Skin of body (tissue), 2 donors: ENCODE results near the gene EEPD1. TPM values are rescaled to one million over a fixed set of nuclear protein-coding genes. Genes with fewer than 3 reads are reported as not detected.
"Not testable (repeated sequence)": the region's sequence is repeated elsewhere in the genome, so short reads cannot be mapped to it uniquely, and the experiment has no call there.

ENCODE experiments used
- DNase-seq: peaks from one replicate; lab custom pipeline; 2025; lab: John Stamatoyannopoulos, UW
- total RNA-seq: library from RNA; depleted of rRNA; stranded (reverse); fragments of >200 nt; gene quantifications from one replicate; pipeline ENCODE4 v1.2.3, GENCODE V29; 2014

EEPD1 gene
- 12.2 TPM for total RNA-seq

DNA sequence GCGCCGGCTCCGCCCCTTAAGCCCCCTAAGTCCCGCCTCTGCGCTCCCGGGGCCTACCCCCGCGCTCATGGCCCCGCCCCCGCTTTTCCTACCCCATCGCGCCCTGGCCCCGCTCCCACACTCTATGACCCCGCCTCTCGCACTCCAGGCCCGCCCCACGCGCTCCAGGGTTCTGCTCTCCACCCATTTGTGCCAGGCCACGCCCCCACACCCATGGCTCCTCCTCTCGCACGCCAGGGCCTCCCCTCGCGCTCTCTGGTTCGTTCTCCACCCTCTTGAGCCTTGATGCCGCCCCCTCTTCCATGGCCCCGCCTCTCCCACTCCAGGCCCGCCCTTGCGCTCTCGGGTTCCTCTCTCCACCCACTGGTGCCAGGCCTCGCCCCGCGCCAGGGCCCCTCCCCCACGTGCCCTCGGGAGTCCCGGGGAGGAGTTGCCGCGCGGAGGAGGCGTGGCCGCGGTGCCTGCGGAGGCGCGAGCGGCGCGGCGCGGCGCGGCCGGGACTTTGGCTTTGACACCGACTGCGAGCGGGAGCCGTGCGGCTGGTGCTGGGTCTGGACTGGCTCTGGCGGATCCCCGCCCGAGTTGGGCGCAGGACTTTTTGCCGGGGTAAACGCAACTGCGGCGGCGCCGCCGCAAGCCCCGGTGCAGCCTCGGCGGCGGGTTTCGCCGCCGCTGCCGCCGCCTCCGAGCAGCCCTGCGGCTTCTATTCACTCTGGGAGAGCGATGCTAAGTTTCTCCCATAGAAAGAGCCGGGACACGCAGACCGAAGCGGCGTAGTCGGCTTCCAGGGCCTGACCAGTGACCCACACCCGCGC lies at the start of gene EEPD1:
Gene EEPD1, plus strand, starts transcription at position 499 of the 815 bp plus-strand sequence. CDS start 1,071 bp downstream, outside the sequence.
- peak; percentile 99 for DNase-seq

DNA sequence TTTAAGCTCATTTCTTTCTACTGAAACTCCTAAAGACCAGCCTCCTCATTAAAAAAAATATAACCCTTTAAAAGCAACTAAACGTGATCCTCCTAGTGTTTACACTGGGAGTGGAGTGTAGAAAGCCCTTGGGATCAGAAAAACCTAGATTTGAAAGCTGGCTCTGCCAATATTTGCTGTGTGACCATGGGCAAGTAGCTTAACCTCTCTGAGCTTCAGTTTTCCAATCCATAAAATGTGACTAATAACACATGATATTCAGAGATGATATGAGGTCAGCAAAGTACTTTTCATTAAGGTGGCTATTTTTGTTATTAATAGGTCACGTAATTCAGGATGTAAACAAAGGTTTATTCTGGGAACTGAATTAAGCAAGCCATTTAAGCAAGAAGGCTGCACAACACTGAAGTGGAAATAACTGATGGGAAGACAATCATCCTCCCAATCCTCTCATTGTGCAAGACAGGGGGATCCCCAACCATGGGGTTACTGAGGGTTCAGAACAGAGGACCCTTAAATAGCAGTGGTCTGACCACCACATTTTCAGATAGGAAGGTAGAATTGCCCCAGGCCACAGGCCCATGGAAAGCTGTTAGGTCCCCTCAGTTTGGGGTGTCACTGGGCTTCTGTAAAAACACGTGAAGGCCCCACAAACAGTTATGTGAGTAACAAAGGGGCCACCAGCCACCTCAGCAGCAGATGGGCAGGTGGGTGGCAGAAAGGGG lies 49.1 kb upstream of the EEPD1 start:
- DNase-seq: no peak

DNA sequence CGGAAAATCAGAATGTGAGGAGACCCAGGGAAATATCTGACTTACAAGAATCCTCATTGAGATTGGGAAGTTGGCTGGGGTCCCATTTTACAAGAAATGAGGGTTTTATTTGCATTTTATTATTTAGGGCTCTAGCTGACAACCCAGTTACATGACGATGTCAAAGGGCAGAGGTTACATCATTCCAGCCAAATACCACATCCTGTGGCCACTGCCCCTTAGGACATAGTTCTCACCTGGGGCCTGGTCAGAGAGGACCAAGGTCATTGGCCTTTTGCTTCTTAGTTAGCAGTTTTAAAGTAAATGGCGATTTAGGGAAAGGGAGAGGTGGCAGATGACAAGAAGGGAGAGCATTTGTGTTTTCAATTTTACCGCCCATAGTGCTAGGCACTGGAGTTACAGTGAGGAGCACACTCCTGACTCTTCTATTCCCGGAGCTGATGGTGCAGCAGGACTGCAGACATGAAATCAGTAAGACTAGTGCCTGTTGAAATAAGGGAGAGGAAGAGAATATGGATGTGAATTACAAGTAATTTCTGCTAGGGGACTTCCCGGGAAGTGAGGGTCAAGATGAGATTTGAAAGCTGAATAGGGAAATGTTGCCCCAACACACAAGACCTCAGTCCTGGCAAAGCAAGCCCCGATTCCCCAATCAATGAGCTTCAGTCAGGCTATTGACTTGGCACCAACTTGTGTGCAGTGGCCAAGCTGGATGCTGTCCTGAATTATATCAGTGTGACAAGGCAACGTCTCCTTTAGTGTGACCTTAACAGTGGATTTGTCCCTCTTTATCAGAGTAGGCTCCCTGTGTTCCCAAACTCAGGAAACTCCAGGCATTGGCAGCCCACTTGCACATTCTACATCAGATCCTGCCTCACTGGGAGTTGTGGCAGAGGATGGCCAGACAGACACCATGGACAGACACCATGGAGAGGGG lies 45.8 kb upstream of the EEPD1 start:
- DNase-seq: not testable (repeated sequence)

DNA sequence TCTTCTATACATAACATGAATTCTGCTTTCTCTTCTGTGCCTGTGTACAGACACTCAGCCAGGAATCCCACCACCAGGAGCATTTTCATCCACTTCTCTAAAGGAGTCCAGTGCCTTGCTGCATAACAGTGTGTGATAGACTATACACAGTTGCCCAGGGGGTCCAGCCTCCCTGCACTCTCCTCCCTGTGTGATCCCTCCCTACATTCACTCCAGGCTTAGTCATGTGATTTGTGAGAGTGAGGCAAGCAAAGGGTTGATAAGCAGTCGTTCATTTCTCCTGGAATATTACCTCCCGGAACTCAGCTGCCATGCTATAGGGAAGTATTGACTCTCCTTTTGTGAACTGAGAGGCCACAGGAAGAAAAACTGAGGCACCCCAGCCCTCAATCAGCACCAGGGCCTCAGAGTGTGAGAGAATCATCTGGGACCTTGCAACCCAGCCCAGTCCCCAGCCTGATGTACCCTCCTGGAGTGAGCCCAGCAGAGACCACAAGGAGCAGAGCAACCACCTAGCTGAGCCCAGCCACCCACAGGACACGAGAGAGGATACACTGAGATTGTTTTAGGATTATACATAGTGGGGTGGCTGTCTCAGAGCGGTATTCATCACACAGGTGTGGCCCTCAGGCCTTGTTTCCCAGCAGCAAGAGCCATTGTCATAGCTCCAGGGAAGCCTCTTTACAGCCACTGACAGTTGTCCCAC lies 45.0 kb upstream of the EEPD1 start:
- DNase-seq: no peak

- no peak for DNase-seq
These were observed 43.9 kb upstream of the EEPD1 start for GRCh38 chr7:36109013-36109627.

GRCh38 chr7:36110584-36110983 lies 42.5 kb upstream of the EEPD1 start:
- DNase-seq: no peak

DNA sequence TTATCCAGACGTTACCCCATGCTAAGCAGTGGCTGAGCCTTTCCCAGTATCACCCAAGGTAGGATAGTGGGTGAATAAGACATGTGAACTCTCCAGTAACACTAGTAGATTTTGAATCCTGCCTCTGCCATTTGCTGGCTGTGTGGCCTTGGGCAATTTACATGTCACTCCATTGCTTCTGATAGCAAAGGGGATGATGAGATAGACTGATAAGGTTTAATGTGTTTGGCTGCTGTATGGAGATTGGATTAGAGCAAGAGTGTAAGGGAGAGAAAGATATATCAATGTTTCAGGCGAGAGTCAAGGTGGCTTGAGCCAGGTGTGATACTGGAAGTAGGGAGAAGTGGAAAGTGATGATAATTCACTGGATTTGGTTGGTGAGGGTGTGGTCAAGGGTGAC lies 40.1 kb upstream of the EEPD1 start:
- DNase-seq: no peak

DNA sequence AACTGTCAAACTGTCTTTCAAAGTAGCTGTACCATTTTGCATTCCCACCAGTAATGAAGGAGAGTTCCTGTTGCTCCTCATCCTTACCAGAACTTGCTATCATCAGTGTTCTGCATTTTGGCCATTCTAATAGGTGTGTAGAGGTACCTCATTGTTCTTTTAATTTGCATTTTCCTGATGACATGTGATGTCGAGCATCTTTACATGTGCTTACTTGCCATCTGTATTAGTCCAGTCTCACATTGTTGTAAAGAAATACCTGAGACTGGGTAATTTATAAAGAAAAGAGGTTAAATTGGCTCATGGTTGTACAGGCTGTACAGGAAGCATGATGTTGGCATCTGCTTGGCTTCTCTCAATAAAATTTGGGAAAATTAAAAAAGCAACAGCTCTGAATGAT lies 38.7 kb upstream of the EEPD1 start:
- no peak for DNase-seq

GRCh38 chr7:36115448-36116321 lies 37.4 kb upstream of the EEPD1 start:
- peak; percentile 74 for DNase-seq

DNA sequence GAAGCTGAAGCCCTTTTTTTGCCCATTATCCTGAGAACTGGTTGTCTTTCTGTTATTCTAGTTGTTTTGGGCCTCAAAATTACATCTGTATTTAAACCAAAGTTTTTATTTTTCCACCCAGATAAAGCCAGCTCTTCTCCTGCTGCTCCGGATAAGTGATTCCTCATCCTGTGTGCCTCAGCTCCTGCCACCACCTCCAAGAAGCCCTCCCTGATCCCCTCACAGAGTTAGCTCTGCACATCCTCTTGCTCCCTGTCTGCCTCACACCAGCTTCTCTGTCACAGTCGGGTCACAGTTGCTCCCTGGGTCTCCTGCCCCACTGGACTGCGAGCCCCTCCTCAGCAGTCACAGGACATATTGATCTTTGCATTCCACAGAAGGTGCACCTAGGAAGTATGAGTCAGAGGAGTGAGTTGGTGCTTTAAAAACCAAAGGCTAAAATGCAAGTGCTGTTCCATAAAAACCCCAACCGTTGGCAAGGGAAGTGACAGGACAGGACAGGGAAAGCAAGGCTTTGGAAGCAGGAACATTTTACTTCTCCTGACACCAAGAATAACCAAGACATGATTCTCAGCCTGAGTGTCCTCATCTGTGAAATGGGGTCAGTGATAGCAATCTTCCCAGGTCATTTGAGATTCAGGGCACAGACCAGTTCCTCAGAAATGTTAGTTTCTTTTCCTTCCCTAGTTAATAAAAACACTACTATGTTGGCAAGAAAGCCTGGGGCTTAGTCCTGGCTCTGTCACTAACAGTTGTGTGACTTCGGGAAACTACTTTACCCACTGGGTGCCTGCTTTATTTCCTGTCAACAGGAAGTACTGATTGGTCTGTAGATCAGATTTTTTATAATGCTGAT lies 36.5 kb upstream of the EEPD1 start:
- no peak for DNase-seq

DNA sequence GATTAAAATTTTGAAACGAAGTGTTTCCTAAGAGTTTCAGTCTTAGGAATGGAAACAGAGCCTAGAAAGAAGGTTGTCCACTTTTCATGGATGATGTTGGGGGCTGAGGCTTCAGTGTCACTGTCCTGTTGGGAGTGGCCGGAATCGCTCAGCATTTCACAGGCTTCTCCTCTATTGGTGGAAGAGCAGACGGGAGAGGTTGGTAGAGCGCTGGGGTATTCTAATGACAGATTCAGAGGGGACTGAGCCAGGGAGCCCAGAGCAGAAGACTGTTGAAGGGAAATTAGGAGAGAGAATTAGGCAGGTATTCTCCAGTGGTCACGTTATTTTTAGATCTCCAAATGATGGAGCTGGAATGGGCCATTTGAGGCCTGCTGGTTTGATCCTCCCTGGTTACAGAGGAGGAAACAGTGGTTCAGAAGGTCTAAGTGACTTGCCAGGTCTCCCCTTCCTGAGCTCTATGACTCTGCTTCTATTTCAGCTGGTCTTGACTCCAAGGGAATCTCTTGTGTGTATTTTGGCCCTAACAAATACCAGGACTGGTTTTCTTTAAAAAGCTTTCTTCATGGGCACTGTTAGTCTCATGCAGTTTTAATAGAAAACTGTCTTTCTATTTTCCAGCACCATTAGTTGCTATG lies 35.7 kb upstream of the EEPD1 start:
- DNase-seq: no peak

DNA sequence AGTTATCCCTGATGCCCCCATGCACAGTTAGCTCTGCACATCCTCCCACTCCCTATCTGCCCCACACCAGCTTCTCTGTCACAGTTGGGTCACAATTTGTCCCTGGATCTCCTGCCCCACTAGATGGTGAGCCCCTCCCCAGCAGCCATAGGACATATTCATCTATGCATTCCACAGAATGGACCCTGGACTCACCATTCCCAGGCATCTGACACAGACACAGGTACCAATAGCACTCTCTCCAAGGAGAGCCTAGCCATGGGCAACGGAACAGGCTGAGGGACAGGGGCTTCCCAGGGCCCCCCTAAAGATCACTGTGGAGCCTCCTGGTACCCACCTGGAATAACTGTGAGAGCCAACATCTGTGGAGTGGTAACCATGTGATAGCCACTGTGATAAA lies 34.7 kb upstream of the EEPD1 start:
- no peak for DNase-seq

GRCh38 chr7:36119005-36119706 lies 33.9 kb upstream of the EEPD1 start:
- DNase-seq: peak; percentile 94

GRCh38 chr7:36119983-36120646 lies 32.9 kb upstream of the EEPD1 start:
- not testable (repeated sequence) for DNase-seq

GRCh38 chr7:36125630-36126029 lies 27.4 kb upstream of the EEPD1 start:
- DNase-seq: not testable (repeated sequence)

DNA sequence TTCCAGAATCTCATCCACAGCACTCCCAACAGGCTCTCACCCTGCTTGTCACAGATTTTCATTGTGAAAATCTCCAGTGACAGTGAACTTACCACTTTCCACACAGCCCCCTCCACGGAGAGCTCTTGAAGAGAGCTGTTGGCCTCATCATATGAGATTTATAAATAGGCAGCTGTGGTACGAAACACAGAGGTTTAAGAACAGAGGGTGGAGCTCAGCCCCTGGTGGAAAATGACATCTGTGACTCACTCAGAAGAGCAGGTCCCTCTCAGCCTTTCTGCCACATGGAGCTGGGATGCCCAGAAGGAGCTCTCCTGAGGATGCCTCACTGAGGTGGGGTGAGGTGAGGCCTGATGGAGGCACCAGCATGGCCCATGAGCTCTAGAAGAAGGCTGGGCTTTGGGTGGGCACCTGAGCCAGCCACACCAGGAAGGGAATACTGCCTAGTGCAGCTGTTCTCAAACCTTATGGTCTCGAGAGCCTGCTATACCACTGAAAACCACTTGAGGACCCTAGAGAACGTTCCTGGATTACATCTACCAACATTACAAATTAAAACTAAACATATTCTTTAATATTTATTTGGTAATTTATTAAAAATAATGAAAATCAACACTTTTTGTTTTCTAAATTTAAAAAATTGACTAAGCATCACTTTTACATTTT lies 25.8 kb upstream of the EEPD1 start:
- DNase-seq: no peak
